Measurements from ENCODE around the gene FOXC1.

- TF ChIP-seq CTCF (IDR thresholded peaks at IDR 0.05) = no peak
- TF ChIP-seq EZH2 (IDR thresholded peaks at IDR 0.05; ENCODE audit: borderline replicate concordance, insufficient read depth, low read depth, low read length, poor library complexity, severe bottlenecking) = no peak
These were observed 21.1 kb downstream of the FOXC1 start for GRCh38 chr6:1630771-1631217.

Measured in B cell (primary cell).